HG03095 (cell line): Measurements from ENCODE around the gene PTEN.
"Not testable (repeated sequence)": the region's sequence is repeated elsewhere in the genome, so short reads cannot be mapped to it uniquely, and the experiment has no call there.

Source experiments
- ATAC-seq: cut with Tn5 transposase; IDR thresholded peaks from one replicate; pipeline ENCODE4 v1.9.1; 2021; ENCODE audit warnings: moderate library complexity; ENCODE audit not compliant: unreplicated experiment

Gene PTEN

DNA sequence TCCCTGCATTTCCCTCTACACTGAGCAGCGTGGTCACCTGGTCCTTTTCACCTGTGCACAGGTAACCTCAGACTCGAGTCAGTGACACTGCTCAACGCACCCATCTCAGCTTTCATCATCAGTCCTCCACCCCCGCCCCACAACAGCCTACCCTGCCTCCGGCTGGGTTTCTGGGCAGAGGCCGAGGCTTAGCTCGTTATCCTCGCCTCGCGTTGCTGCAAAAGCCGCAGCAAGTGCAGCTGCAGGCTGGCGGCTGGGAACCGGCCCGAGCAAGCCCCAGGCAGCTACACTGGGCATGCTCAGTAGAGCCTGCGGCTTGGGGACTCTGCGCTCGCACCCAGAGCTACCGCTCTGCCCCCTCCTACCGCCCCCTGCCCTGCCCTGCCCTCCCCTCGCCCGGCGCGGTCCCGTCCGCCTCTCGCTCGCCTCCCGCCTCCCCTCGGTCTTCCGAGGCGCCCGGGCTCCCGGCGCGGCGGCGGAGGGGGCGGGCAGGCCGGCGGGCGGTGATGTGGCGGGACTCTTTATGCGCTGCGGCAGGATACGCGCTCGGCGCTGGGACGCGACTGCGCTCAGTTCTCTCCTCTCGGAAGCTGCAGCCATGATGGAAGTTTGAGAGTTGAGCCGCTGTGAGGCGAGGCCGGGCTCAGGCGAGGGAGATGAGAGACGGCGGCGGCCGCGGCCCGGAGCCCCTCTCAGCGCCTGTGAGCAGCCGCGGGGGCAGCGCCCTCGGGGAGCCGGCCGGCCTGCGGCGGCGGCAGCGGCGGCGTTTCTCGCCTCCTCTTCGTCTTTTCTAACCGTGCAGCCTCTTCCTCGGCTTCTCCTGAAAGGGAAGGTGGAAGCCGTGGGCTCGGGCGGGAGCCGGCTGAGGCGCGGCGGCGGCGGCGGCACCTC, at the start of gene PTEN, which contains the start of gene KLLN:
Gene PTEN (plus strand): TSS at position 573 of the 891 bp plus-strand sequence. CDS start 845 bp downstream, outside the sequence.
Gene KLLN (minus strand): TSS at position 481 of the 891 bp plus-strand sequence. CDS start 1,046 bp downstream, outside the sequence.
- ATAC-seq = peak; percentile 36

DNA sequence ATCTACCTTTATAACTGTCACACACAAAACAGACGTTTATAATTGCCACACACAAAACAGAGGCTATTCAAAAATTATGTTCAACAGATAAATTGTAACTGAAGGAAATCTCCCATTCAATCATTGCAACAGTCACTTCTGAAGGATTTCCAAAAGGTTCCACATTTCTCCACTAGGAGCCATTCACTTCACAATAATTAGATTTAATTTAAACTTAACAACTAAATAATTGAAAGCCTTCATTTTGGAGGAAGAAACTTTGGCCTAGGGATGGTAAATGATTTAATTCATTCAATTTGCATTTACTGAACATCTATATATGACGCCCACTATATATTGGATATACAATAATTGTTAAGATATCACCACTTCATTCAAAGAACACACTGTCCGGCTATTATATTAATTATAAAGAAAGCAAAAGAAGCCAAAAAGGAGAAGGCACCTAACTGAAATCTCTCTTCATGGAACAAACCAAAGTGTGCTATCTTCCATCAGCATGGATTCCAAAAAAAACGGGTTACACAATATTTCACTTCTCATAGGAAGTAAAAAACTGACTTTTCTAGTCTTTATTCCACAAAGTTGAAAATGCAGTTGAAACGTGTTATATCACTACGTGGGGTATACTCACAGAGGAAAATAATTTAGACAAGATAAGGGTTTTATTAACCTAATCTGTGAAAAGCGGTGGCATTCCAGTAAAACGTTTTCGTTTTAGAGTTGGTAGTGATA, 47.1 kb upstream of the PTEN start:
- ATAC-seq = no peak

DNA sequence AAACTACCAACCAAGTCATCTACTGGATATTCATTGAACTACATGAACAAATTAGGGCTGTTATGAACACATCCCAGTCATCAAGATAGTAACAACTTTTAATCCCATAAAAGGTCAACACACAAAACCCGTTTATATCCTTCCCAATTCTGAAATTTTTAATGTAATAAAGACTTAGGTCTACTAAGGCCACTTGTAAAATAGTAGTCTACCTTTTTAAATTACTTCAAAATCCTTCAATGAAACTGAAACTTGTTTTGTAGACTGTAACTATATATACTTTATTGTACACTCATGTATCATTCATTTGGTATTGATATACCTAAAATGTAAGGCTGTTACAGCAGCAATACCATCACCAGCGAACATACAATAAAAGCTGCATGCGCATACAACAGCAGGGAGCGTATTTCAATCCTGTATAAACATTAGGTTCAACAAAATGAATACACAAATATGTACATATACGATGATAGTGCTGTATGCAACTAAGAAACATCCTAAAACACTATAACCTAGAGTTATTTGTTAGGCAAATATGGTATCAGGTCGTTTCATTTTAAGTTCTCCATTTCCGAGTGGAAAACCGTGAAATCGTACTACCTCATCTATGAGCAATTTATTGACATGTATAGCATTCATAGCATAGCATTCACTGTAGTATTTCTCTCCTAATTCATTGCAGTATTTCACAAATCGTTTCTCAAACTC, 46.4 kb upstream of the PTEN start:
- no peak for ATAC-seq

DNA sequence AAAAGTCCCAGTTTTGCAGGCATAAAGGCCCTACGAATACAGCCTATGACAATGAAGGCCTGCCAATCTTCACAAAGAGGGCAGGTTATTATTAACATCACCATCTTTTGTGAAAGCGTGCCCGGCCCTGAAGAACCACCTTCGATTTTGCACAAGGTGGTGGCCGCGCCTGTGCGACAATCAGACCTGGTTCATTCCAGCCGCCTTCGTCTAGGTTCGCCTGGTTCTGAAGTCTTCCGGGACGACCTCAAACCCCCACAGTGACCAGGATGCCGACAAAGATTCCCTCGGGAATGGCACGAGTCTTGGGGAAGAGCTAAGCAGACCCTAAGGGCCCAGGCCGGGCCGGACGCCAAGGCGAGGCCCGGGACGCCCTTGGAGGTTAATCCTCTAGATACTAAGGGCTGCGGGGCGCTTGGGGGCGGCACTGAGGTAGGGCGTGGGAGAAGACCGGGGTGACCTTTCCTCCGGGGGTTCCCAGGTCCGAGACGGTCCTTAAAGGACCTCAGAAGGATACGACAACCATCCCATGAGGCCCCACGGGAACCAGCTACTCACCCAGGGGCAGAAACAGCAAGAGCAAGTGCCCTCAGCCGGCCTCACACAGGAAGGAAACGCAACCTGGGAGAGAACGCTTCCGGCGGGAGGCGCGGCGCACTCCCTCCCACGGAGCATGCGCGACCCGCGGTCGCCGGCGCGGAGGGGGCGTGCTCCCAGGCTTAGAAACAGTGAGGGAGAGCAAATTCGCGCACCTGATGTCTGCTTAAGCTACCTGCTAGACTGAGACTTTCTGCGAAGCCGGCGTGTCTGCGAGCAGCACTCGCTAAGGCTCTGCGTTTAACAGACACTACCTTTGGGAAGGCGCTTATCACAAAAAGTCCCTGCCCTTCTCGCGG, 45.6 kb upstream of the PTEN start, which contains the start of gene ATAD1:
Gene ATAD1 (minus strand): TSS at position 618 of the 896 bp plus-strand sequence. CDS start 3,627 bp downstream, outside the sequence.
- ATAC-seq = peak; percentile 61

DNA sequence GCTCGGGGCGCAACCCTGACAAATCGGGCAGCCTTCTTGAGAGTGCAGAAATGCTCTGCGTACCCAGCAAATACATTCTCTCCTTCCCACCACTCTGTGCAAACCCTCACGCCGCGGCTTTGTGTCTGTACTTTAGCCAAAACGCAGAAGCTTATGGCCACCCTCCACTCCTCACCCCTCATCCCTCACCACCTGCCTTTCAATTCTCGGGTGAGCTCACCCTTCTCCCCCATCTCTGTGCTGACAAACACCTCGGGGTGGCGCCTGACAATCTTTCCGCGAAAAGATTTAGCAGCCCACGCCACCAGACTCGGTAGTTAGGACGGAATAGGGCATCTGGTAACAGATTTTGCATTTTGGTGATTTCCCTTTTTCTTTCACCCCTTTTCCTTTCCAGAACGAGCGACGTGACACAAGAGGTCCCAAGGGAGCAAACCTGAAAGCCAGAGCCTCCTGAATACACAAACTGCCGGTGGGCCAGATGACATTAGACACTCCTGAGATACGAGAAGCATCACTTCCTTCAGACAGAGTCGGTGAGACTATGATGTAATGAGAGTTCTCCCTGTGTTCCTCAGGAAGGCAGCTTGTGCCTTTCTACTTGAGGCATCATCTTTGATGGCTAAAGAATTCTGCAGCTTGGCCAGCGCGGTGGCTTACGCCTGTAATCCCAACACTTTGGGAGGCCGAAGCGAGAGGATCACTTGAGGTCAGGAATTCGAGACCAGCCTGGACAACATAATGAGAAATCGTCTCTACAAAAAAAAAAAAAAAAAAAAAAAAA, 44.7 kb upstream of the PTEN start:
- ATAC-seq = peak; percentile 47

DNA sequence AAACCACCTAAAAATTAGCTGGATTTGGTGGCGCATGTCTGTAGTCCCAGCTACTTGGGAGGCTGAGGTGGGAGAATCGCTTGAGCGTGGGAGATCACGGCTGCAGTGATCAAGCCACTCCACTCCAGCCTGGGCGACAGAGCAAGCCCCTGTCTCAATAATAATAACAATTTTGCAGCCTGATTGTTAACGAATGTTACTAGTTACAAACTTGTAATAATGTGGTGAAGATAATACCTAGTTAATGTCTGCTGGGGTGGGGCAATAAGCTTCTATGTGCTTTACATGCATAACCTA, 44.2 kb upstream of the PTEN start:
- ATAC-seq = no peak

DNA sequence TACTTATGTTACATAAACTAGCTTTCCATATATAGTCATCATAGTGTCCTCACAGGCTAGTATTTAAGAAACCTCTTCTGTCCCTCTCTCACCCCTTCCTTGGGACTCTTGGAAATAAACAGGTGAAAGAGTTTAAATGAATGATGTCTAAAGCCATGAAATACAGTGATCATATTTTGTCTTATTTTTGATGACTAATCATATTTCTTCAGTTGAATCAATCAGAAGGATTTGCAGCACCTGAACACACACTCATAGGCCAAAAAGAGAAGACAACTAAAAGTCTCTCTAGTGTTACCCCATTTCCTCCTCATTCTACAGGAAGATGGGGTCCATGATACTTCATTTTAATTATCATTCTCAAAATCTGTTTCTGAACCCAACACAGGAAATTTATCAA, 36.8 kb upstream of the PTEN start:
- ATAC-seq = no peak

DNA sequence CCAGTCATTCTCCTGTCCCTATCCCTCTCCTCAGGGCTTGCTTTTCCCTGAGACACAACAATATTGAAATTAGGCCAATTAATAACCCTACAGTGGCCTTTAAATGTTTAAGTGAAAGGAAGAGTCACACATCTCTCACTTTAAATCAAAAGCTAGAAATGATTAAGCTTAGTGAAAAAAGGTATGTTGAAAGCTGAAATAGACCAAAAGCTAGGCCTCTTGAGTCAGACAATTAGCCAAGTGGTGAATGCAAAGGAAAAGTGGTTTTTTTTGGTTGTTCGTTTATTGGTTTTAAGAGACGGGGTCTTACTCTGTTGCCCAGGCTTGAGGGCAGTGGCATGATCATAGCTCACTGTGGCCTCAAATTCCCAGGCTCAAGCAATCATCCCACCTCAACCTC, 35.7 kb upstream of the PTEN start:
- no peak for ATAC-seq

DNA sequence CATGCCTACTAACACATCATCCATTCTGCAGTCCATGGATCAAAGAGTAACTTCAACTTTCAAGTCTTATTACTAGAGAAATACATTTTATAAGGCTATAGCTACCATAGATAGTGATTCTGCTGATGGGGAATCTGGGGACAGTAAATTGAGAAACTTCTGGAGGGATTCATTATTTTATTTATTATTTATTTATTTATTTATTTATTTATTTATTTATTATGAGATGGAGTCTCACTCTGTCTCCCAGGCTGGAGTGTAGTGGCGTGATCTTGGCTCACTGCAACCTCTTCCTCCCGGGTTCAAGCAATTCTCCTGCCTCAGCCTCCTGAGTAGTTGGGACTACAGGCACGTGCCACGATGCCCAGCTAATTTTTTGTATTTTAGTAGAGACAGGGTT, 34.4 kb upstream of the PTEN start:
- ATAC-seq = not testable (repeated sequence)

DNA sequence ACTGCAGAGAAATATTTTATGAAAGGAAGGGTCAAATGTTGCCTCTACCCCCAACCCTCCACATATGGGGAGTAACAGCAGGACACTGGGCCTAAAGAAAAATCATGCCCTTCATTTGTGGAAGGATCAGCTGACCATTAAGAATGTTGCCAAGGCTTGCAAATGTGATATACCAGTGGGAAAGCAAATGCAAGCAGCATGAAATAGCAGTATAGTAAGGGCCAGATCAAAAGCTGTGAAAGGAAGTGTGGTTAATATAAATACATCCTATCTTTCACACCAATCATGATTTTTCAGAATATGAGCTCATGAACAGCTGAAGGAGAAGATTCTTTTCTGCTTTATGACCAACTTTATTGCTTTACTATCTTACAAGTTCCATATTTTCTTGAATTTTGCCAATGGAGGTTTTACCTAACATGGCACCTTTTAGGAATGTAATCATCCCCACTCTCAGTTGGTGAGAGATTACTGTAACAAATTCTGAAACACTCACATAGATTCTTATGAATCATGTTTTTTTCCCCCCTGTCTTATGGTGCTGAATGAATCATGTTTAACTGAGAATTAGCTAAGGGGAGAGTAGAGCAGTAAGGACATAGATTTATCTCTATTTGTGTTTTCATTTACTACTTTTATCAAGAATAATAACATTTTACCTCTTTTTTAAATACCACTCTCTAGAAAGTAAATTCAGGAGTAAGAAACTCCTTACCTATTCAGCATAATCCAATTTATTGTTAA, 33.3 kb upstream of the PTEN start:
- ATAC-seq = no peak

DNA sequence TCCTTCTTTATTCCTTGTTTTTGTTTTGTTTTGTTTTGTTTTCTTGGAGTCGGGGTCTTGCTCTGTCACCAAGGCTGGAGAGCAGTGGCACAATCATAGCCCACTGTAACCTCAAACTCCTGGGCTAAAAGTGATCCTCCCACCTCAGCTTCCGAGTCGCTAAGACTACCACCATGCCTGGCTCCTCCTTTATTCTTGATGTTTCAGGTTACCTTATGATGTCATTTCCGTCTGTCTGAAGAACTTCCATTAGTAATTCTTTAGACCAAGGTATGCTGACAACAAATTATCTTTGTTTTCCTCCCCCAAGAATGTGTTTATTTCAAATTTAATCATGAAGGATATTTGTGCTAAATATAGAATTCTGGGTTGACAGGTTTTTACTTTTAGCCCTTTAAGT, 27.3 kb upstream of the PTEN start:
- no peak for ATAC-seq

DNA sequence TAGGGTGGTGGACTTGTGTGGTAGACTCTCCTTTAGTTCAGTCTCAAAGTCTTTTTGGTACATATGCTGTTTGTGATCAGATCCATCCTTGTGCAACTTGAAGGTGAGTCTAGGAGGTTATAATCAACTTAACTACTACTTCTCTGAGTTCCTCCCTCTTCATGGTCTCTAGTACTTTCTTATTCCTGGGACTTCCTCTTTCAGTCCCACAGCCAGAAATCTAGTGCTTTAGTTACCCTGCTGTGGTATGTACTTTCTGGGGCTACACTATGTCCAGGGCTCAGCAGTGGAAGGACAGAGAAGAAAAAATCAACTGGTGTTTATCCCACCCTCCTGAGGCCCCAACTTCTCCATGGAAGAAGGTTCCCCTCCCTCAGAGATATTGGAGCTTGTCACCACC, 26.0 kb upstream of the PTEN start:
- ATAC-seq = no peak

DNA sequence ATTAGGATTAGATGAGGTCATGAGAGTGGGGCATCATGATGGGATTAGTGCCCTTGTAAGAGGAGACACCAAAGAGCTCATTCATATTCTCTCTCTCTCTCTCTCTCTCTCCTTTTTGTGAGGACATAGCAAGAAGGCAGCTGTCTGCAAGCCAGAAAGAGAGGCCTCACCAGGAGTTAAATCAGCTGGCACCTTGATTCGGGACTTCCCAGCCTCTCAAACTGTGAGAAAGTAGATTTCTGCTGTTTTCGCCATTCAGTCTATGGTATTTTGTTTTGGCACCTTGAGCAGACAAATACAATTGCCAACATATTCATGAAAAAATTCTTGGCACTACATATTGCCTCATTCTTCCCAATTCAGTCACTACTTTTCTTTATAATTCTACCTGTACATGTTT, 24.8 kb upstream of the PTEN start:
- ATAC-seq = no peak

DNA sequence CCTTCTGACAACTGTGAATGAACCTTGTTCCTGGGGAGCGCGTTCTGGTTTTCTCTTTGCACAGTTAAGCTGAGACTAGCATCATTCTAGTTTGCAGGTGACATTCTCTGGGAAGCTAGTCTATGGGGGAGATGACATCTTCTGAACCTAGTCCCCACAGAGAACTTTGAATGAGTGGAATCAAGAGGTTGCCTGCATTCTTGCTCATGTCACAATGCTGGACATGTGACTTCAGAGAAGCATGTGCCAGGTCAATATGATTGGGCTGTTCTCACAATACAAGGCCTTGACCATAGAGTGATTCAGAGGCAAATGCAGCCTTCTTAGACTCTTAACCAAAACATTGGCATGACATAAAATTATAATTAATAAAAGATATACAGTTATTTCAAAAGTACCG, 22.2 kb upstream of the PTEN start:
- ATAC-seq = no peak

DNA sequence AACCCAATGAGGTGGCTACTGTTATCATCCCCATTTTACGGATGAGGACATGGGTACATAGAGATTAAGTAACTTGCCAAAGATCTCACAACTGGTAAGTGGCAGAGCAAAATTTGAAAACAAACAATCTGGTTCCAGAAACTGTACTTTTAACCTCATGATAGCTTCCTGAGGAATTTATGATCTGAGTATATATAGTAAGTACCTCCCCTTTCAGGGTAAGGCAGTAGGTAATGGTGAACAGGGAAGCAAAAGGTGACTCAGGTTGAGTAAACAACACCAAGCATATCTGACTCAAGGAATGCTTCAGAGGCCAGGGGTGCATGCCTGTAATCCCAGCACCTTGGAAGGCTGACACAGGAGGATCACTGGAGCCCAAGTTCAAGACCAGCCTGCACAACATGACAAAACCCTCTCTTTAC, 21.2 kb upstream of the PTEN start:
- no peak for ATAC-seq

DNA sequence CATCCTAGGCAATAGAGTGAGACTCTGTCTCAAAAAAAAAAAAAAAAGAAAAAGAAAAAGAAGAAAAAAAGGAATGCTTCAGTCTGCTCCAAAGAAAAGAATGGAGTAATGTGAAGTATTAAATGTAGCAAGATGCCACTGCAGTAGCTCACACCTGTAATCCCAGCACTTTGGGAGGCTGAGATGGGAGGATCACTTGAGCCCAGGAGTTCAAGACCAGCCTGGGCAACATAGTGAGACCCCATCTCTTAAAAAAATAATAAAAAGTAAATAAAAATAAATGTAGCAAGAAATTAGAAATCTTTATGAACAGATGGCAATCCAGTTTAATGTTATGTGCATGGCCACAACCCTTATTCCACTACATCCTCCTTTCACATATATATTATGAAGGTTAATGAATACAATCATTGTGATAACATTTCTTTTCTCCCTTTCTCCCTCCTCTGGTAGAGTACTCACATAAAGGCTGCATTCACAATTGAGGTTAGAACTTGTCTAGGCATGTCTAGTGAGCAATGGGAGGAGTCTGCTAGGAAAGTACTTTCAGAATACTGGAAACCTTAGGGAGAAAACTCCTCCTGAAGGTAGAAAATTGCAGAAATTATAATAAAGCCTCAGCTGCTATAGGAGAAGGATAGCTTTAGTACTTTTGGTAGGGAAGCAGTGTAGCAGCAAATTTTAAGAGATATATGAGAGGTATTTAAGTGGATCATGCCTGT, 20.5 kb upstream of the PTEN start:
- no peak for ATAC-seq

DNA sequence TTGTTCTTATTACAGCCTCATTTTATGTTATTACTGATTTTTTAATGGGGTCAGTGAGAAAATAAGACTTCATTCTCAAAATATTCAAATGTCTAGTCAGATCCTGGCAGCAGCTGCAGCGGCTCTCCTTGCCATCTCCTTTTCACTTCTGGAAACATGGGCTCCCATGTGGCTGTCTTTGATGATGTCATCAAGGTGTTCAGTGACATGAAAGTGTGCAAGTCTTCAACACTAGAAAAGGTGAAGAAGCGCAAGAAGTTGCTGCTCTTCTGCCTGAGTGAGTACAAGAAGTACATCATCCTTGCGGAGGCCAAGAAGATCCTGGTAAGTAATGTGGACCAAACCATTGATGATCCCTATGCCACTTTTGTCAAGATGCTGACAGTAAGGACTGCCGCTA, 19.7 kb upstream of the PTEN start:
- ATAC-seq = no peak
